Tibial nerve (tissue), 3 donors: ENCODE results near the gene C14orf93.

Experiments
- POLR2A ChIP-seq, 2 donors: fragments of 450-650 bp; IDR thresholded peaks; one replicate each; pipeline ENCODE4 v1.6.1; 2017; ENCODE audit warnings: antibody characterized with exemption in 2 of 2, mild to moderate bottlenecking in 2 of 2, moderate library complexity in 2 of 2
- TF ChIP-seq, protein P1 (sequence below), 5 experiments: fragments of 200-600 bp in 3 of 5; fragments of 450-650 bp in 2 of 5; sonication (generic) in 3 of 5; IDR thresholded peaks; one replicate each; pipeline ENCODE4 v1.5.1; 2016 to 2019; ENCODE audit warnings: antibody characterized with exemption in 5 of 5, mild to moderate bottlenecking in 3 of 5, moderate library complexity in 2 of 5

DNA sequence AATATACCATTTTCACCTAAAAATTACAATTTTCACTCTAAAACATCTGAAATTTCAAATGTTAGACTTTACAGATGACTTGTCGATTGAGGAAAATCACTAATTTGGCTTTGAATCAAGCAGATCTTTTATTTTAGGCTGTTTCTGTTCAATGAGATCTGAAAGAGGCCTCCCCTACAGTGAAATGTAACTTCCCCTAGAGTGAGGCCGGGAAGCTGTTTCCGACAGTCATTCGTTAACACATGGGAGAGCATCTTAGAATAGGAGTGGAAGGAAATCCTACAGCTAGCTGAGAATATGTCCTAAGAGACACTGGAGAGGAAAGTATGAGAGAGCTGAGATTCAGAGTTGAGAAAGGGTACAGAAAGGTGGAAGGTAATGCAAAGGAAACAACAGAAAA is 5.7 kb upstream of the C14orf93 start:
- TF ChIP-seq, protein P1, sequence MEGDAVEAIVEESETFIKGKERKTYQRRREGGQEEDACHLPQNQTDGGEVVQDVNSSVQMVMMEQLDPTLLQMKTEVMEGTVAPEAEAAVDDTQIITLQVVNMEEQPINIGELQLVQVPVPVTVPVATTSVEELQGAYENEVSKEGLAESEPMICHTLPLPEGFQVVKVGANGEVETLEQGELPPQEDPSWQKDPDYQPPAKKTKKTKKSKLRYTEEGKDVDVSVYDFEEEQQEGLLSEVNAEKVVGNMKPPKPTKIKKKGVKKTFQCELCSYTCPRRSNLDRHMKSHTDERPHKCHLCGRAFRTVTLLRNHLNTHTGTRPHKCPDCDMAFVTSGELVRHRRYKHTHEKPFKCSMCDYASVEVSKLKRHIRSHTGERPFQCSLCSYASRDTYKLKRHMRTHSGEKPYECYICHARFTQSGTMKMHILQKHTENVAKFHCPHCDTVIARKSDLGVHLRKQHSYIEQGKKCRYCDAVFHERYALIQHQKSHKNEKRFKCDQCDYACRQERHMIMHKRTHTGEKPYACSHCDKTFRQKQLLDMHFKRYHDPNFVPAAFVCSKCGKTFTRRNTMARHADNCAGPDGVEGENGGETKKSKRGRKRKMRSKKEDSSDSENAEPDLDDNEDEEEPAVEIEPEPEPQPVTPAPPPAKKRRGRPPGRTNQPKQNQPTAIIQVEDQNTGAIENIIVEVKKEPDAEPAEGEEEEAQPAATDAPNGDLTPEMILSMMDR (IDR thresholded peaks at IDR 0.05), result no peak
- no peak for TF ChIP-seq POLR2A (IDR thresholded peaks at IDR 0.05)
